Endothelial cell of umbilical vein (primary cell): ENCODE results near the gene TUBGCP2.

Experiments used
- CTCF ChIP-seq, 2 donors: IDR thresholded peaks; 1 replicate in 1 of 2; 2 replicates in 1 of 2; pipeline ENCODE4 v1.5.1; 2011; ENCODE audit warnings: low read length in 2 of 2, mild to moderate bottlenecking in 2 of 2, moderate library complexity in 2 of 2, control low read depth in 1 of 2, inconsistent platforms in 1 of 2, low read depth in 1 of 2; ENCODE audit not compliant: insufficient read depth in 1 of 2; ENCODE audit errors: extremely low read depth in 1 of 2
- EZH2 ChIP-seq: IDR thresholded peaks from 2 replicates; pipeline ENCODE4 v1.6.1; 2012; ENCODE audit warnings: borderline replicate concordance, low read depth, mild to moderate bottlenecking, moderate library complexity, low read length, inconsistent platforms; ENCODE audit not compliant: severe bottlenecking
- GATA2 ChIP-seq: IDR thresholded peaks from 2 replicates; pipeline ENCODE4 v1.7.0; 2011; ENCODE audit warnings: low read depth, mild to moderate bottlenecking, moderate library complexity, mixed read lengths, low read length; ENCODE audit not compliant: insufficient read length, insufficient read depth

- no peak for TF ChIP-seq CTCF (IDR thresholded peaks at IDR 0.05; ENCODE audit: extremely low read depth in 1 of 2, insufficient read depth in 1 of 2, low read depth in 1 of 2, low read length in 2 of 2)
- no peak for TF ChIP-seq EZH2
- TF ChIP-seq GATA2, result no peak
These were observed 68.7 kb downstream of the TUBGCP2 start for GRCh38 chr10:133239990-133240389.
